Uterus (tissue), 2 donors: Measurements from ENCODE around the gene SELENOH.

ENCODE experiments used
- CTCF ChIP-seq, 4 experiments: fragments of 200-600 bp in 2 of 4; fragments of 450-650 bp in 2 of 4; sonication (generic) in 2 of 4; IDR thresholded peaks; one replicate each; pipeline ENCODE4 v1.5.1; 2016 to 2019; ENCODE audit warnings: antibody characterized with exemption in 4 of 4, mild to moderate bottlenecking in 2 of 4, moderate library complexity in 1 of 4
- POLR2A ChIP-seq, 2 donors: fragments of 450-650 bp; IDR thresholded peaks; one replicate each; pipeline ENCODE4 v1.6.1; 2016; ENCODE audit warnings: antibody characterized with exemption in 2 of 2, mild to moderate bottlenecking in 1 of 2, moderate library complexity in 1 of 2

DNA sequence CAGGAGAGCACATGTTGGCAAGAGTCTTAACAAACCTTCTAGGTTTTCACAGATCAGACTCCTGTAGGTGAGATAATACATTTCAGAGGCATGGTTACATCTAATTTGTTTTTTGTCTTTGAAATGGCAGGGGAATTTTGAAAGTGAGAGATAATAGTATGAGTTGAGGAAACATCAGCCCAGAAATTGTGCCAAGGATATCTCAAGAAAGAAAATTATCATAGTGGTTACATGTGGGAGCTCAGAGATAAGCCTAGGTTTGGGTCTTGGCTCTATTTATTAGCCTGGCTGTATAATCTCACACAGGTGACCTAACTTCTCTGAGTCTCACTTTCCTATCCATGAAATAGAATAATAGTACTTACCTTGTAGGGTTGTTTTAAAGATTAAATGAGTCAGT, 9.9 kb downstream of the SELENOH start:
- TF ChIP-seq POLR2A (IDR thresholded peaks at IDR 0.05) (no peak), CTCF (IDR thresholded peaks at IDR 0.05) (no peak)
